A549 (cell line): Measurements from ENCODE around the gene N4BP2L2.

Source experiments
- PHF8 ChIP-seq: fragments of 200-600 bp; sonication (generic); IDR thresholded peaks from 2 replicates; pipeline ENCODE4 v1.6.1; 2016; ENCODE audit warnings: low read depth, mild to moderate bottlenecking, antibody characterized with exemption, moderate library complexity, borderline replicate concordance
- POLR2AphosphoS2 ChIP-seq: conservative IDR thresholded peaks from 2 replicates; pipeline ENCODE4 v1.6.1; 2012; ENCODE audit warnings: low read length, improper control_type of control experiment, inconsistent platforms
- RCOR1 ChIP-seq: fragments of 150-350 bp; IDR thresholded peaks from 2 replicates; pipeline ENCODE4 v1.6.1; 2014; ENCODE audit warnings: antibody characterized with exemption, low read length, low read depth
- TF ChIP-seq, protein P1 (sequence below): fragments of >200 bp; sonication (Bioruptor Twin); formaldehyde crosslinking; IDR thresholded peaks from 3 replicates; pipeline ENCODE4 v1.5.1; 2016

DNA sequence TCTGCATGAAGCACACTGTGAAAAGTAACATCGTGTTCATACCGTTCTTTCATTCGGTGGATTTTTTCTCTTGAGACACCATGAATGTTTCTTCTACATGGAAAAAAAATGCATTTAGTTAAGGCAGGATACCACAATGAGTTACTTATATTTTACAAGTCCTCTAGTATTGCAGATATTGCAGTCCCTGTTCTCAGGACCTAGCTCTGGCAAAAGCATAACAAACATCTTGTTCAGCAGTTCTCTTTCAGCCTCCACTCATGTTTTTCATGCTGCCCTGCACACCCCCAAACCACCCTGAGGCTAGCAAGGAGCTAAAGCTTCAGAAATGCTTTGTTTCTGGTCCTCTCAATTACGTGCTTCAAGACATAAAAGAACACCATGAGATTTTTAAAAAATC lies 135.5 kb downstream of the N4BP2L2 start:
- TF ChIP-seq, protein P1, sequence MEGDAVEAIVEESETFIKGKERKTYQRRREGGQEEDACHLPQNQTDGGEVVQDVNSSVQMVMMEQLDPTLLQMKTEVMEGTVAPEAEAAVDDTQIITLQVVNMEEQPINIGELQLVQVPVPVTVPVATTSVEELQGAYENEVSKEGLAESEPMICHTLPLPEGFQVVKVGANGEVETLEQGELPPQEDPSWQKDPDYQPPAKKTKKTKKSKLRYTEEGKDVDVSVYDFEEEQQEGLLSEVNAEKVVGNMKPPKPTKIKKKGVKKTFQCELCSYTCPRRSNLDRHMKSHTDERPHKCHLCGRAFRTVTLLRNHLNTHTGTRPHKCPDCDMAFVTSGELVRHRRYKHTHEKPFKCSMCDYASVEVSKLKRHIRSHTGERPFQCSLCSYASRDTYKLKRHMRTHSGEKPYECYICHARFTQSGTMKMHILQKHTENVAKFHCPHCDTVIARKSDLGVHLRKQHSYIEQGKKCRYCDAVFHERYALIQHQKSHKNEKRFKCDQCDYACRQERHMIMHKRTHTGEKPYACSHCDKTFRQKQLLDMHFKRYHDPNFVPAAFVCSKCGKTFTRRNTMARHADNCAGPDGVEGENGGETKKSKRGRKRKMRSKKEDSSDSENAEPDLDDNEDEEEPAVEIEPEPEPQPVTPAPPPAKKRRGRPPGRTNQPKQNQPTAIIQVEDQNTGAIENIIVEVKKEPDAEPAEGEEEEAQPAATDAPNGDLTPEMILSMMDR = no peak
- TF ChIP-seq POLR2AphosphoS2 (no peak), PHF8 (no peak), RCOR1 (no peak)
